ENCODE measurements around the gene PRAMEF13.
"Not testable (repeated sequence)": the region's sequence is repeated elsewhere in the genome, so short reads cannot be mapped to it uniquely, and the experiment has no call there.

- not testable (repeated sequence) for TF ChIP-seq CTCF, EP300, POLR2A (IDR thresholded peaks at IDR 0.05)
Measured at GRCh38 chr1:13234057-13234456, 32.8 kb upstream of the PRAMEF13 start.

All from ovary (tissue), 3 donors.